ENCODE data around the gene UNC79. TPM values are rescaled to one million over a fixed set of nuclear protein-coding genes. Genes with fewer than 3 reads are reported as not detected.

Gene UNC79
- total and polyA plus RNA-seq, 2 donors (not counting 3 experiments of a cell fraction or from before 2014, with no cell fraction given): not detected

DNA sequence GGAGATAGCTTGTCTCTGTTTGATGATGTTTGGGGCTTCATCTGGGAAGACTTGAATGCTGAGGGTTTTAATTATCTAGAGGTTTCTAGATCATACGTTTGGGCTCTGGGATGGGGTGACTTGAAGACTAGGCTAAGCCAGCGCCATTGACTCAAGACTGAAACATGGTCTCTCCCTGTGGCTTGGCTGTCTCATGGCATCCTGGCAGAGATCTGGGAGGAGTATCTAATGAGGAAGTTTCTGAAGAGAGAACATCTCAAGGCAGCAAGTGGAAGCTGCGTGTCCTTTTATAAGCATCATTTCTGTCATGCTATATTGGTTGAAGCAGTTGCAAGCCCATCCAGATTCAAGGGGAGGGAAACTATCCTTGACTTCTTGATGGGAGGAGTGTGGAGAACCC lies 104.8 kb downstream of the UNC79 start:
- Histone ChIP-seq H3K9me3 (replicated peaks; ENCODE audit: control insufficient read depth, insufficient read depth, low read length) (no peaks in the 10 kb centered on the region), H3K36me3 (ENCODE audit: control insufficient read depth in 2 of 2, extremely low read depth in 1 of 2, insufficient read depth in 2 of 2, low read length in 2 of 2) (no peaks in the 10 kb centered on the region), H3K4me1 (ENCODE audit: control insufficient read depth, extremely low read depth, insufficient read depth, low read length) (no peaks in the 10 kb centered on the region), H3K27me3 (ENCODE audit: control insufficient read depth in 2 of 2, insufficient read depth in 2 of 2, low read length in 2 of 2) (no peaks in the 10 kb centered on the region), H3K79me2 (ENCODE audit: control insufficient read depth, insufficient read depth, low read length) (no peaks in the 10 kb centered on the region), H2AFZ (ENCODE audit: low read depth, low read length) (no peak overlapping the region), H3K9ac (replicated peaks; ENCODE audit: extremely low read depth, insufficient read depth, low read length) (no peak overlapping the region), H3K27ac (ENCODE audit: insufficient read depth, low read depth, low read length) (no peak overlapping the region), H3K4me2 (ENCODE audit: insufficient read depth, low read length) (no peak overlapping the region), H4K20me1 (replicated peaks; ENCODE audit: control insufficient read depth, extremely low read depth, insufficient read depth, low read length) (no peaks in the 10 kb centered on the region), H3K9me1 (replicated peaks; ENCODE audit: control insufficient read depth, extremely low read depth, insufficient read depth, low read length) (no peaks in the 10 kb centered on the region), H3K4me3 (replicated peaks in 1 of 3; ENCODE audit: insufficient read depth in 1 of 3, low read depth in 1 of 3, low read length in 3 of 3) (no peak overlapping the region)
- dilution Hi-C loops (cut with MboI; ENCODE audit: extremely low pct_ligation_motif_present, low sequenced_read_pairs) (no loop called here), intact Hi-C loops (cut with micrococcal nuclease) (no loop called here)
- DNase-seq (ENCODE audit: low read depth, low spot score) (no peak), FAIRE-seq (no peak)
- no TSS peak for BruUV-seq (replicated peaks)
- no peak for TF ChIP-seq POLR2A (IDR thresholded peaks at IDR 0.05; ENCODE audit: low read depth, low read length)
- no peak for TF ChIP-seq POLR2AphosphoS5 (IDR thresholded peaks at IDR 0.05; ENCODE audit: insufficient read depth, low read depth, low read length)
- TF ChIP-seq, protein P1, sequence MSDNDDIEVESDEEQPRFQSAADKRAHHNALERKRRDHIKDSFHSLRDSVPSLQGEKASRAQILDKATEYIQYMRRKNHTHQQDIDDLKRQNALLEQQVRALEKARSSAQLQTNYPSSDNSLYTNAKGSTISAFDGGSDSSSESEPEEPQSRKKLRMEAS (IDR thresholded peaks at IDR 0.05; ENCODE audit: insufficient read depth, insufficient read length): no peak
- TF ChIP-seq, protein P2, sequence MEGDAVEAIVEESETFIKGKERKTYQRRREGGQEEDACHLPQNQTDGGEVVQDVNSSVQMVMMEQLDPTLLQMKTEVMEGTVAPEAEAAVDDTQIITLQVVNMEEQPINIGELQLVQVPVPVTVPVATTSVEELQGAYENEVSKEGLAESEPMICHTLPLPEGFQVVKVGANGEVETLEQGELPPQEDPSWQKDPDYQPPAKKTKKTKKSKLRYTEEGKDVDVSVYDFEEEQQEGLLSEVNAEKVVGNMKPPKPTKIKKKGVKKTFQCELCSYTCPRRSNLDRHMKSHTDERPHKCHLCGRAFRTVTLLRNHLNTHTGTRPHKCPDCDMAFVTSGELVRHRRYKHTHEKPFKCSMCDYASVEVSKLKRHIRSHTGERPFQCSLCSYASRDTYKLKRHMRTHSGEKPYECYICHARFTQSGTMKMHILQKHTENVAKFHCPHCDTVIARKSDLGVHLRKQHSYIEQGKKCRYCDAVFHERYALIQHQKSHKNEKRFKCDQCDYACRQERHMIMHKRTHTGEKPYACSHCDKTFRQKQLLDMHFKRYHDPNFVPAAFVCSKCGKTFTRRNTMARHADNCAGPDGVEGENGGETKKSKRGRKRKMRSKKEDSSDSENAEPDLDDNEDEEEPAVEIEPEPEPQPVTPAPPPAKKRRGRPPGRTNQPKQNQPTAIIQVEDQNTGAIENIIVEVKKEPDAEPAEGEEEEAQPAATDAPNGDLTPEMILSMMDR (IDR thresholded peaks at IDR 0.05; ENCODE audit: extremely low read depth in 1 of 2, insufficient read depth in 1 of 2, low read depth in 1 of 2, low read length in 2 of 2): no peak
- TF ChIP-seq EZH2 (IDR thresholded peaks at IDR 0.05; ENCODE audit: borderline replicate concordance, low read depth, low read length, severe bottlenecking): no peak
- no peak for TF ChIP-seq JUN (IDR thresholded peaks at IDR 0.05; ENCODE audit: borderline replicate concordance, insufficient read depth, insufficient read length, low read depth)
- no peak for TF ChIP-seq FOS (IDR thresholded peaks at IDR 0.05; ENCODE audit: borderline replicate concordance, insufficient read depth, low read length)
- no peak for TF ChIP-seq MYC (IDR thresholded peaks at IDR 0.05; ENCODE audit: low read depth, low read length)
- TF ChIP-seq GATA2 (IDR thresholded peaks at IDR 0.05; ENCODE audit: insufficient read depth, insufficient read length, low read depth, low read length): no peak
- ChIA-PET CTCF (no interaction called here), POLR2A (no interaction called here)

All from endothelial cell of umbilical vein (primary cell).